Activated CD8-positive, alpha-beta T cell treated with anti-CD3 and anti-CD28 coated beads, Interleukin-2, amount 10 ng/mL, durations not matched to agents 7 days and 5 days (primary cell): ENCODE data around the gene UST. TPM values are rescaled to one million over a fixed set of nuclear protein-coding genes. Genes with fewer than 3 reads are reported as not detected.
"Not testable (repeated sequence)": the region's sequence is repeated elsewhere in the genome, so short reads cannot be mapped to it uniquely, and the experiment has no call there.

Source experiments
- ATAC-seq: fragments of 150-1000 bp; cut with Tn5 transposase; one replicate; pipeline ENCODE4 v1.10.0; 2021; ENCODE audit warnings: moderate library complexity
- CTCF ChIA-PET: fragments of 350-600 bp; sonication (Branson Sonifier 250); formaldehyde crosslinking; loops from one replicate; lab custom pipeline; 2021; ENCODE audit warnings: antibody characterized with exemption; lab: Charles Lee
- POLR2A ChIA-PET: fragments of 350-600 bp; sonication (Branson Sonifier 250); formaldehyde crosslinking; loops from one replicate; lab custom pipeline; 2021; ENCODE audit warnings: antibody characterized with exemption; lab: Charles Lee
- DNase-seq: peaks from one replicate; pipeline ENCODE4 v3.0.0-alpha.2; 2020
- H3K27ac Mint-ChIP-seq: one replicate; pipeline ENCODE4 v1.8.0; 2021; ENCODE audit warnings: mild to moderate bottlenecking, mixed read lengths
- H3K27me3 Mint-ChIP-seq: one replicate; pipeline ENCODE4 v1.8.0; 2021; ENCODE audit warnings: low read depth, mixed read lengths
- H3K36me3 Mint-ChIP-seq: one replicate; pipeline ENCODE4 v1.8.0; 2021; ENCODE audit warnings: low read depth, mixed read lengths
- H3K4me1 Mint-ChIP-seq: one replicate; pipeline ENCODE4 v1.8.0; 2021; ENCODE audit warnings: low read depth, mixed read lengths
- H3K4me3 Mint-ChIP-seq: one replicate; pipeline ENCODE4 v1.8.0; 2021; ENCODE audit warnings: mild to moderate bottlenecking, mixed read lengths
- H3K9me3 Mint-ChIP-seq: one replicate; pipeline ENCODE4 v1.8.0; 2022; ENCODE audit warnings: mixed read lengths; ENCODE audit not compliant: insufficient read depth
- total RNA-seq, 2 experiments: library from RNA; stranded (reverse); gene quantifications; one replicate each; pipeline ENCODE4 v1.2.3, GENCODE V29; 2021

Gene UST
- total RNA-seq, 2 experiments from 2014 or later = 0.16 to 0.42 TPM

DNA sequence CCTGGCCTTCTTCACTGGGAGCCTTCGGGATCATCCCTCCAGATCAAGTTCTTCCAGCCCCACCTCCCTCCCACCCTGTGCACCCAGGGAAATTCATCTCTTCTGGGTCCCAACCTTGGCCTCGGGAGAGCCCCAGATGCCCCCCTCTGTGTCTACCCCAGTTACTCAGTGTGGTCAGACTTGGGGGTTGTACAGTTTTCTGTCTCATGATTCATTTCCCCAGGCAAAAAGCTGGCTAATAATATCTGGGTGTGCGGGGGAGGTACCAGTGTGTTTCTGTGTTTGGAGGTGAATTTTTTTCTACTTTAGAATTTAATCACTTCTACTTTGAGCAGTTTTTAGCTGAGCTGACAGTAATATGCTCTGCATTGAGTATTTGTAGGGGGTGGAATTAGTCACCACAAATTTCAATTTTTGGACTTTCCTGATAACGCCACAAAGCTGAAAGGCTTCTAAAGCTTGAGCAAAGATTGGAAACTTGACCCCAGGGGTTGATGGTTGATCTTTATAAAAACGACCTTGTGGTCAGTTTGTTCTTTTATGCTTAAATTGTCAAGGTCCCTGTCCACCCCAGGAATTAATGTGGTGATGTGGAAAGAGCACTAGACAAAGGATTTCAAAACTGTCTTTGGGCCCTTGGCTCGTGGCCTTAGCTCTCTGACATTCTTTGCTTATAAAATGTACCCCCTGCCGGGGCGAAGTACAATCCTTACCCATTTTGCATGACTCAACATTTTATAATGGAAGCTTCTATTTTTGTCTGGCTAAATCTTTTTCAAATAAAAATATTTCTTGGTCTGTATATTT is 286.0 kb downstream of the UST start:
- CTCF ChIA-PET = interaction anchor here (0.7 to 13.2 kb wide), 18 partner anchors 11 to 485 kb away, joined by 3 to 239 read pairs (median 5); no protein-coding TSS in a partner anchor
- Mint-ChIP-seq H3K4me3 (peak overlapping the region; percentile 64), H3K4me1 (peaks cover 68% of the 10 kb centered on the region), H3K9me3 (no peaks in the 10 kb centered on the region), H3K36me3 (no peaks in the 10 kb centered on the region), H3K27me3 (no peaks in the 10 kb centered on the region), H3K27ac (peak overlapping the region; percentile 86)
- ATAC-seq = peak; percentile 55
- POLR2A ChIA-PET = interaction anchor here (0.8 to 1.9 kb wide), 18 partner anchors 8 to 513 kb away, joined by 3 to 9 read pairs (median 4); partner anchors contain the start of gene TAB2
- peak; percentile 56 for DNase-seq

- H3K27ac Mint-ChIP-seq = peak overlapping the region; percentile 31
- no peaks in the 10 kb centered on the region for H3K9me3 Mint-ChIP-seq
- H3K4me1 Mint-ChIP-seq = peaks cover 69% of the 10 kb centered on the region
- H3K36me3 Mint-ChIP-seq = no peaks in the 10 kb centered on the region
- no peaks in the 10 kb centered on the region for H3K27me3 Mint-ChIP-seq
- DNase-seq = no peak
- POLR2A ChIA-PET = interaction anchor here (0.8 to 1.9 kb wide), 11 partner anchors 8 to 512 kb away, joined by 3 to 9 read pairs (median 4); partner anchors contain the start of gene TAB2
- CTCF ChIA-PET = interaction anchor here (0.7 to 13.2 kb wide), 14 partner anchors 11 to 484 kb away, joined by 3 to 239 read pairs (median 5); no protein-coding TSS in a partner anchor
- no peak overlapping the region for H3K4me3 Mint-ChIP-seq
- no peak for ATAC-seq
Observed at GRCh38 chr6:149033454-149033853, 286.6 kb downstream of the UST start.

DNA sequence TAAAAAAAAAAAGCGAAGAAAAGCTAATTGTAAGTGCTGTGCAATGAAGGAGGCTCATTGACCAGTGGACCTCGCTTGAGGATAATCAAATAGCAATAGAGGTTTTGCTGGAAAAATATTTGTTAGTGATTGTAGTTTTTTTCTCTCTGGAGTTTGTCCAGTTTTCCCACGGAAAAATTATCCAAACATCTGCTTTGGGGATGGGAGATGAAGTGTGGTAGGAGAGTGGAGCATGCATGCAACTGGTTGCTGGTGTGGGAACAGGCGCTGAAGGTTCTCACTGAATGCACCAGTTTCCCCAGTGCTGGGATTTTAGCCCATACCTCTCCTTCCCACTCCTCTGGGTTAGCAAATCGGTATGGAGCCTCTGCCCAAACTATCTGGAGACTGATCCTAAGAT is 288.9 kb downstream of the UST start:
- peaks cover 64% of the 10 kb centered on the region for H3K4me1 Mint-ChIP-seq
- no peaks in the 10 kb centered on the region for H3K36me3 Mint-ChIP-seq
- no peaks in the 10 kb centered on the region for H3K9me3 Mint-ChIP-seq
- ChIA-PET POLR2A (interaction anchor here (0.6 kb wide), 2 partner anchors 310 to 742 kb away, joined by 3 read pairs; no protein-coding TSS in a partner anchor), CTCF (interaction anchor here (0.9 to 13.2 kb wide), 6 partner anchors 9 to 510 kb away, joined by 3 to 239 read pairs (median 6); partner anchors contain the start of gene PPIL4)
- H3K27me3 Mint-ChIP-seq = no peaks in the 10 kb centered on the region
- ATAC-seq = no peak
- H3K4me3 Mint-ChIP-seq = no peak overlapping the region
- no peak overlapping the region for H3K27ac Mint-ChIP-seq
- no peak for DNase-seq

DNA sequence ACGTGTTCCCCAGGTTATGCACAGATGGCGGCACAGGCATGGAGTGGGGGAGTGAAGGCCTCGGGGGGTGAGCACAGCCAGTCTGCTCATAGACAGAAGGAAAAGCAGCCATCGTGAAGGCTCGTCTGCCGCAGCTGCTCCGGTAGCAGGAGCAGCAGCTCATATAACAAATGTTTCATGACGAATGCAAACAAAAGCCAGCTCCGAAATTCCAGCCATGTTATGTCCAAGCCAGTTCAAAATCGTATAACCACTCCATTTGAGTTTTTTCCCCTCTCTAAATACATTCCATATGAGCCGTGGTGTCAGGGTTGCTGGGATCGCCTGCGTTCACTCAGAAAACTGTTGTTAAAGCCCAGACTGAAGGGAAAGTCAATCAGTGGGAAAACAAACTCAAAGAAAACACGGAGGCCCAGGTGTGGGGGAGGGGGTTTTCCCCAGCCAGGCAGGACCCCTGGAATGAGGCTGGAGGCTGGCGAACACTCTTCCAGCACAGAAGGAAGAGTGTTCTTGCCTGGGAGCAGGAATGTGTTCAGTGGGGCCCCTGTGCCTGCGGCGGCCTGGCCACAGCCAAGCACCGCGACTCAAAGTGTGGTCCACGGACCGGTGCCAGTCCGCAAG is 290.3 kb downstream of the UST start:
- Mint-ChIP-seq H3K4me3 (no peak overlapping the region), H3K4me1 (peaks cover 50% of the 10 kb centered on the region), H3K27ac (no peak overlapping the region), H3K9me3 (no peaks in the 10 kb centered on the region), H3K36me3 (no peaks in the 10 kb centered on the region), H3K27me3 (no peaks in the 10 kb centered on the region)
- no peak for ATAC-seq
- no peak for DNase-seq
- ChIA-PET CTCF (interaction anchor here (0.6 to 3.0 kb wide), 4 partner anchors 8 to 395 kb away, joined by 3 to 7 read pairs (median 4); no protein-coding TSS in a partner anchor), POLR2A (interaction anchor here (0.6 kb wide), 1 partner anchor 40 kb away, joined by 3 read pairs; no protein-coding TSS in a partner anchor)

DNA sequence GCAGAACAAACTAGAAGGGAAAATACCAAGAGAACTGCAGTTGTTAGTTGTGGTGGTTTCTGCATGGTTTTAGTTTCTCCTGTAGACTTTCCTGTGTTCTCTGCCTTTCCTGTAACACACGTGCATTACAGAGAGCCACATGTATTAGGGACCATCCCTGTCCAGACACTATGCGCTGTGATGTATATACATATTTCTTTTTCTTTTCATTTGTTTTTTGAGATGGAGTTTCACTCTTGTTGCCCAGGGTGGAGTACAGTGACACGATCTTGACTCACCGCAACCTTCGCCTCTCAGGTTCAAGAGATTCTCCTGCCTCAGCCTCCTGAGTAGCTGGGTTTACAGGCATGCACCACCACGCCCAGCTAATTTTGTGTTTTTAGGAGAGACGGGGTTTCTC is 292.2 kb downstream of the UST start:
- DNase-seq, ATAC-seq, H3K9me3 Mint-ChIP-seq, H3K27ac Mint-ChIP-seq, H3K4me3 Mint-ChIP-seq, H3K36me3 Mint-ChIP-seq, H3K27me3 Mint-ChIP-seq: not testable (repeated sequence)
- POLR2A ChIA-PET = interaction anchor here (1.1 kb wide), 1 partner anchor 27 kb away, joined by 4 read pairs; no protein-coding TSS in a partner anchor
- peaks cover 34% of the 10 kb centered on the region for H3K4me1 Mint-ChIP-seq
- CTCF ChIA-PET = interaction anchor here (0.9 kb wide), 1 partner anchor 393 kb away, joined by 5 read pairs; no protein-coding TSS in a partner anchor

- Mint-ChIP-seq H3K9me3 (peaks cover 4% of the 10 kb centered on the region), H3K27me3 (no peaks in the 10 kb centered on the region), H3K4me3 (no peak overlapping the region), H3K4me1 (peaks cover 48% of the 10 kb centered on the region), H3K36me3 (peaks cover 2% of the 10 kb centered on the region), H3K27ac (no peak overlapping the region)
- DNase-seq (no peak), ATAC-seq (no peak)
- ChIA-PET POLR2A (interaction anchor here (1.1 kb wide), 1 partner anchor 9 kb away, joined by 4 read pairs; no protein-coding TSS in a partner anchor), CTCF (interaction anchor here (1.0 to 5.2 kb wide), 2 partner anchors 10 to 12 kb away, joined by 3 to 50 read pairs; no protein-coding TSS in a partner anchor)
Observed at GRCh38 chr6:149041953-149042352, 295.1 kb downstream of the UST start.

- H3K27ac Mint-ChIP-seq = no peak overlapping the region
- no peak overlapping the region for H3K4me3 Mint-ChIP-seq
- peaks cover 2% of the 10 kb centered on the region for H3K36me3 Mint-ChIP-seq
- H3K27me3 Mint-ChIP-seq = no peaks in the 10 kb centered on the region
- ATAC-seq (no peak), DNase-seq (peak; percentile 52)
- peaks cover 52% of the 10 kb centered on the region for H3K4me1 Mint-ChIP-seq
- POLR2A ChIA-PET = interaction anchor here (0.6 to 2.4 kb wide), 4 partner anchors 11 to 405 kb away, joined by 4 to 6 read pairs (median 4); no protein-coding TSS in a partner anchor
- peaks cover 4% of the 10 kb centered on the region for H3K9me3 Mint-ChIP-seq
- CTCF ChIA-PET = interaction anchor here (0.7 to 5.2 kb wide), 17 partner anchors 8 to 502 kb away, joined by 3 to 50 read pairs (median 4); partner anchors contain the start of gene PPIL4
Observed at GRCh38 chr6:149043476-149044130, 296.8 kb downstream of the UST start.

DNA sequence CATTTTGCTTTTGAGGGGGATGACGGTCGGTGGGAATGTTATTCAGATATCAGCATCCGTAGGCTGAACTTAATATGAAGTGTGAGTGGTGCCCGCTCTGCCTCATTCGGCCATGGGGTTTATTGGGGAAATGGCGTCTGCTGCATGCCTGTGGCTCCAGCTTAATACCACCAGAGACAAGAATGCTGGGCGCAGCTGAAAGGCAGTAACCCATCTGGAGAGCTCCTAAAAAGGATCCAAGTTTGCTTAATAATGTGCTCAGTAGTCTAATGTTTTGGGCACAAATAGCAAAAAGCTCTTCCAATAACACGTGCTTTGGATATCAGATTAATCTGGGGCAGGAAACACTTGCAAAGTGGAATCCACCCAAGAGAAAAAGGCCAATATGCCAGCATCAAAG is 297.7 kb downstream of the UST start:
- CTCF ChIA-PET = interaction anchor here (1.0 to 5.2 kb wide), 16 partner anchors 9 to 501 kb away, joined by 3 to 50 read pairs (median 5); partner anchors contain the start of gene PPIL4
- H3K27ac Mint-ChIP-seq = no peak overlapping the region
- H3K9me3 Mint-ChIP-seq = peaks cover 4% of the 10 kb centered on the region
- peaks cover 50% of the 10 kb centered on the region for H3K4me1 Mint-ChIP-seq
- POLR2A ChIA-PET = interaction anchor here (0.6 to 2.4 kb wide), 4 partner anchors 12 to 273 kb away, joined by 3 to 6 read pairs (median 4); partner anchors contain the start of gene TAB2
- no peaks in the 10 kb centered on the region for H3K27me3 Mint-ChIP-seq
- no peak overlapping the region for H3K4me3 Mint-ChIP-seq
- peaks cover 2% of the 10 kb centered on the region for H3K36me3 Mint-ChIP-seq
- no peak for ATAC-seq
- peak; percentile 15 for DNase-seq

DNA sequence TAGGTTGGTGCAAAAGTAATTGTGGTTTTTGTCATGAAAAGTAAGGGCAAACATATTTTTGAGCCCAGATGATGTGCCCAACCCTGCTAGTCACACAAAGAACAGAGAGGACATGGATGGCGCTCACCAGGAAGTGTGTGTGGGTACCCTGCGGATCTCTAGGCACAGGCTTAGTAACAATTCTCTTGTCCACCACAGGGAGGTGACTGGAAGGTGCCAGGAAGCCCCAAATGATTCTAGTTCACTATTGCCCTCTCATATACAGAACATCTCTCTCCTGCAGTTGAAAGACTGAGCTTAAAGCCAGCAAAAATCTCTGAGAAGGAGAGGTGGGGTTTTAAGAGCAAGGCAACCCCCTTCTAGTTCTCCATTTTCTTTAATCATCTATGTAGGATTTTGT is 298.6 kb downstream of the UST start:
- Mint-ChIP-seq H3K4me3 (no peak overlapping the region), H3K4me1 (peaks cover 45% of the 10 kb centered on the region), H3K27me3 (no peaks in the 10 kb centered on the region), H3K36me3 (peaks cover 2% of the 10 kb centered on the region), H3K9me3 (peaks cover 4% of the 10 kb centered on the region), H3K27ac (no peak overlapping the region)
- ChIA-PET POLR2A (interaction anchor here (0.7 to 2.4 kb wide), 5 partner anchors 13 to 273 kb away, joined by 3 to 8 read pairs (median 3); partner anchors contain the start of gene TAB2), CTCF (interaction anchor here (0.7 to 5.2 kb wide), 23 partner anchors 9 to 472 kb away, joined by 3 to 50 read pairs (median 6); partner anchors contain the start of gene ZC3H12D)
- DNase-seq (peak; percentile 34), ATAC-seq (peak; percentile 66)

DNA sequence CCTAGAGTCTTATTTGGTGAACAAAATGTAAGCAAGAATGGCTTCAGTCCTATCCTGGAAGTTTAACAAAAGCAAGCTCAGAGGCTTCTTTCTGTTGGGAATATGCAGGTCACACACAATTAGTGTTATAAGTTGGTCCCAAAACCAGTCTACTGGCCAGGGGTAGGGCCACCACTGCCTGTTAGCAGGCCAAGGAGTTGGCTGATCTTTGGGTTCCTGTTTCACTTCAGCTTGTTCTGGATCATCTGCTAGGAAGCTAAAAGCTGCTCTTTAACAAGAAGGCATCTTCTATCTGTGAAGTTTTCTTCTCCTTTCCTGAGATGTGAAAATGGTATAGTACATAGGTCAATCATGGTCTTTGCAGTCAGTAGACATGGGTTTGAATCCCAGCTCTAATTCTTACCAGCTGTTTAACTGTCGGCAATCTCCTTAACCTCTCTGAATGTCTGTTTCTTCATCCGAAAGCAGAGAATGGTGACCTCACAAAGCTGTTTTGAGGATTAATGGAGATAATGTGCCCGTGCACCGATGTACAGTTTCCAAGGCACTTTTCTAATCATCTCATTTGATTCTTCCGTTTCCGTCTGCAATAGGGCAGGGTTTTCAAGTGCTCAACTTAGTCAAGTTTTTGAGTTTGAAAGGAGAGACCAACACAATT is 299.5 kb downstream of the UST start:
- POLR2A ChIA-PET = interaction anchor here (0.7 to 1.5 kb wide), 5 partner anchors 13 to 272 kb away, joined by 3 to 8 read pairs (median 3); partner anchors contain the start of gene TAB2
- Mint-ChIP-seq H3K4me3 (no peak overlapping the region), H3K4me1 (peaks cover 45% of the 10 kb centered on the region), H3K9me3 (peaks cover 4% of the 10 kb centered on the region), H3K36me3 (peaks cover 2% of the 10 kb centered on the region), H3K27me3 (no peaks in the 10 kb centered on the region), H3K27ac (peak overlapping the region; percentile 9)
- CTCF ChIA-PET = interaction anchor here (0.6 to 5.2 kb wide), 24 partner anchors 8 to 471 kb away, joined by 3 to 50 read pairs (median 6); partner anchors contain the start of gene ZC3H12D
- DNase-seq = no peak
- ATAC-seq = no peak
